Dedifferentiated amniotic fluid mesenchymal stem cell (primary cell): ENCODE results near the gene CEP295NL.
"Not testable (repeated sequence)": the region's sequence is repeated elsewhere in the genome, so short reads cannot be mapped to it uniquely, and the experiment has no call there.

Experiments
- DNase-seq: peaks from one replicate; pipeline ENCODE4 v3.0.0-alpha.2; 2016; ENCODE audit errors: extremely low spot score

Gene CEP295NL

GRCh38 chr17:78905541-78905940 is 2.5 kb upstream of the CEP295NL start:
- no peak for DNase-seq

- no peak for DNase-seq
Observed at GRCh38 chr17:78905116-78905515, 2.1 kb upstream of the CEP295NL start.

GRCh38 chr17:78904371-78904770 is 1.4 kb upstream of the CEP295NL start:
- no peak for DNase-seq

GRCh38 chr17:78902231-78902630 is 770 bp downstream of the CEP295NL start:
- DNase-seq: not testable (repeated sequence)

GRCh38 chr17:78901806-78902205 is 1.2 kb downstream of the CEP295NL start:
- DNase-seq: no peak

GRCh38 chr17:78900816-78901215 is 2.2 kb downstream of the CEP295NL start:
- no peak for DNase-seq

- no peak for DNase-seq
Observed at GRCh38 chr17:78899361-78900260, 3.4 kb downstream of the CEP295NL start.

- DNase-seq: no peak
Observed at GRCh38 chr17:78898947-78899346, 4.1 kb downstream of the CEP295NL start.

- DNase-seq: no peak
Observed at GRCh38 chr17:78898075-78898836, 4.7 kb downstream of the CEP295NL start.

- no peak for DNase-seq
Observed at GRCh38 chr17:78897664-78898047, 5.3 kb downstream of the CEP295NL start.

- DNase-seq: no peak
Observed at GRCh38 chr17:78896834-78897663, 6.0 kb downstream of the CEP295NL start.

- DNase-seq: no peak
Observed at GRCh38 chr17:78896091-78896833, 6.7 kb downstream of the CEP295NL start.

GRCh38 chr17:78895322-78895721 is 7.7 kb downstream of the CEP295NL start:
- no peak for DNase-seq

- no peak for DNase-seq
Observed at GRCh38 chr17:78893684-78894083, 9.3 kb downstream of the CEP295NL start.

- no peak for DNase-seq
Observed at GRCh38 chr17:78892936-78893379, 10.0 kb downstream of the CEP295NL start.

GRCh38 chr17:78892520-78892919 is 10.5 kb downstream of the CEP295NL start:
- DNase-seq: no peak

- no peak for DNase-seq
Observed at GRCh38 chr17:78892062-78892456, 10.9 kb downstream of the CEP295NL start.

GRCh38 chr17:78891406-78892061 is 11.5 kb downstream of the CEP295NL start:
- no peak for DNase-seq

GRCh38 chr17:78890498-78890897 is 12.5 kb downstream of the CEP295NL start:
- DNase-seq: no peak

GRCh38 chr17:78890096-78890495 is 12.9 kb downstream of the CEP295NL start:
- DNase-seq: not testable (repeated sequence)

- no peak for DNase-seq
Observed at GRCh38 chr17:78889531-78889930, 13.5 kb downstream of the CEP295NL start.
